Nephron progenitor cell (in vitro differentiated cells): ENCODE data around the gene AP4B1.

Source experiments
- DNase-seq: peaks from one replicate; pipeline ENCODE4 v3.0.0; 2021
- H3K27ac Mint-ChIP-seq: 2 replicates; pipeline ENCODE4 v1.8.0; 2021; ENCODE audit warnings: mild to moderate bottlenecking, moderate library complexity, mixed read lengths
- H3K27me3 Mint-ChIP-seq: 2 replicates; pipeline ENCODE4 v1.8.0; 2021; ENCODE audit warnings: mild to moderate bottlenecking, low read depth, mixed read lengths; ENCODE audit not compliant: poor library complexity
- H3K36me3 Mint-ChIP-seq: 2 replicates; pipeline ENCODE4 v1.8.0; 2021; ENCODE audit warnings: low read depth, mixed read lengths
- H3K4me1 Mint-ChIP-seq: 2 replicates; pipeline ENCODE4 v1.8.0; 2021; ENCODE audit warnings: mixed read lengths
- H3K4me3 Mint-ChIP-seq: 2 replicates; pipeline ENCODE4 v1.8.0; 2021; ENCODE audit warnings: mild to moderate bottlenecking, moderate library complexity, mixed read lengths
- H3K9me3 Mint-ChIP-seq: 2 replicates; pipeline ENCODE4 v1.8.0; 2021; ENCODE audit warnings: mild to moderate bottlenecking, moderate library complexity, mixed read lengths
- TF ChIP-seq, protein P1 (sequence below): fragments of 200-600 bp; sonication (generic); IDR thresholded peaks from 2 replicates; pipeline ENCODE4 v1.5.0; 2021; ENCODE audit warnings: antibody characterized with exemption

The AP4B1 gene

DNA sequence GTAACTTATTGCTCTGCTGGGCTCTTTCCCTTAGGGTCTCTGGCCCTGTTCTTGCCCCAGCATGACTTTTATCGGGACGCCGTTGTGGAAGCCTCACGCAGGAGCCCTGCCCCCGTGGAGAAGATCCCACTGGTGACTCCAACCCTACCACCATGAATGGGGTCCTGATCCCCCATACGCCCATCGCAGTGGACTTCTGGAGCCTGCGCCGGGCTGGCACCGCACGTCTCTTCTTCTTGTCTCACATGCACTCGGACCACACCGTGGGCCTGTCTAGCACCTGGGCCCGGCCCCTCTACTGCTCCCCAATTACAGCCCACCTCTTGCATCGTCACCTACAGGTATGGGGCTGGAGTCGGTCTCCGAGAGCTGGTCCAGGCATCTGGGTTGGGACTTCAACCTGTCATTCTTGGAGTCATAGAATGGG, 849 bp upstream of the AP4B1 start:
- H3K27me3 Mint-ChIP-seq: peaks cover 3% of the 10 kb centered on the region
- DNase-seq: peak; percentile 30
- peaks cover 25% of the 10 kb centered on the region for H3K36me3 Mint-ChIP-seq
- peak overlapping the region; percentile 99 for H3K4me3 Mint-ChIP-seq
- H3K9me3 Mint-ChIP-seq: no peaks in the 10 kb centered on the region
- H3K27ac Mint-ChIP-seq: peak overlapping the region; percentile 84
- TF ChIP-seq, protein P1, sequence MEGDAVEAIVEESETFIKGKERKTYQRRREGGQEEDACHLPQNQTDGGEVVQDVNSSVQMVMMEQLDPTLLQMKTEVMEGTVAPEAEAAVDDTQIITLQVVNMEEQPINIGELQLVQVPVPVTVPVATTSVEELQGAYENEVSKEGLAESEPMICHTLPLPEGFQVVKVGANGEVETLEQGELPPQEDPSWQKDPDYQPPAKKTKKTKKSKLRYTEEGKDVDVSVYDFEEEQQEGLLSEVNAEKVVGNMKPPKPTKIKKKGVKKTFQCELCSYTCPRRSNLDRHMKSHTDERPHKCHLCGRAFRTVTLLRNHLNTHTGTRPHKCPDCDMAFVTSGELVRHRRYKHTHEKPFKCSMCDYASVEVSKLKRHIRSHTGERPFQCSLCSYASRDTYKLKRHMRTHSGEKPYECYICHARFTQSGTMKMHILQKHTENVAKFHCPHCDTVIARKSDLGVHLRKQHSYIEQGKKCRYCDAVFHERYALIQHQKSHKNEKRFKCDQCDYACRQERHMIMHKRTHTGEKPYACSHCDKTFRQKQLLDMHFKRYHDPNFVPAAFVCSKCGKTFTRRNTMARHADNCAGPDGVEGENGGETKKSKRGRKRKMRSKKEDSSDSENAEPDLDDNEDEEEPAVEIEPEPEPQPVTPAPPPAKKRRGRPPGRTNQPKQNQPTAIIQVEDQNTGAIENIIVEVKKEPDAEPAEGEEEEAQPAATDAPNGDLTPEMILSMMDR: no peak
- H3K4me1 Mint-ChIP-seq: peaks cover 22% of the 10 kb centered on the region

DNA sequence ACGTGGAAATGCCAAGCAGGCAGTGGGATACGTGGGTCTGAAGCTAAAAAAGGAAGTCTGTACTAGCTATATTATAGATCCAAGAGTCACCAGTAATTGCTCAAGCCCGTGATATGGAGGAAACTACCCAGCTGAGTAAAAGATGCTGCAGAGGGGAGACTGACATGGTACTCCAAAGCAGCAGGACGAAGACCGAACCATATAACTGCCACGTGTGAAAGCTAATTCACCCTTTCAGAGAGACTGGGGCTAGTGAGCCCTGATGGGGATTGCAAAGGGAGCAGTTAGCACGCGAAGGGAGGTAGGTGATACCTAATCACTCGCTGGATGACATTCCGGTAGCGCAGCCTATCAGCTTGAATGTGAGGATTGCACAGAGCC, 316 bp downstream of the AP4B1 start:
- peaks cover 3% of the 10 kb centered on the region for H3K27me3 Mint-ChIP-seq
- TF ChIP-seq, protein P1: no peak
- H3K9me3 Mint-ChIP-seq: no peaks in the 10 kb centered on the region
- peaks cover 29% of the 10 kb centered on the region for H3K36me3 Mint-ChIP-seq
- no peak for DNase-seq
- peak overlapping the region; percentile 99 for H3K4me3 Mint-ChIP-seq
- peaks cover 22% of the 10 kb centered on the region for H3K4me1 Mint-ChIP-seq
- peak overlapping the region; percentile 98 for H3K27ac Mint-ChIP-seq

DNA sequence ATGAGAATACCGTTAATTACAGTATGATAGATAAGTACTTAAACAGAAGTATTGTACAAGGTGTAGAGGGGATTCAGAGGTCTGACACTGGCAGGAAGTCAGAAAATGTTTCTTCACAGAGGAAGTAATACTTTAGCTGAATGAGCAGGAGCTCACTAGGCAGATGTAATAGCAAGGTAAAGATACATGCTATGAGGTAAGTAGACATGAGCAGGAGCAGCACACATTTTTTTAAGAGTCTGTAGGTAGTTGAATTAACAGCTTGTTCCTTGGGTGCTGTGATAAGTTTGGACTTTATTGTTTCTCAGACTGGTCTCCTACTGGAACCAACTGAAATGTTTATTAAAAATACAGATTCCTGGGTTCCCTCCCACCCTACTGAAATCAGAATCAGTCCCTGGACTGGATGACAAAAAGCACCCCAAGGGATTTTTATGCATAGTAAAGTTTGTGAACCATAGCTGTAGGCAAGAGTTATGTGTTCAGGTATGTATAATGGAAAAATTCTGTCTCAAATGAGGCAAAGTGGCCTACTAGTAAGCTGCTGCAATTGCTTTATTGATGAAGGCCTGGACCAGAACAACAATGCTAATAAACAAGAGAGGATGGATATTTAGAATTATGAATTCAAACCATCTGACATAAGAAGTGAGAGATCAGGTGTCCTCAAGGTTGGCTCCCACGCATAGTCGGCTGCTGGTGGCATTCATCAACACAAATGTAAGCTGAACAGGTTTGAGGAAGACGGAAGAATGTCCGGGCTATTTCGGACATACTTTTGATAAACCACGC, 902 bp downstream of the AP4B1 start:
- Mint-ChIP-seq H3K27ac (peak overlapping the region; percentile 98), H3K4me1 (peaks cover 22% of the 10 kb centered on the region), H3K27me3 (peaks cover 3% of the 10 kb centered on the region), H3K4me3 (peak overlapping the region; percentile 99), H3K9me3 (no peaks in the 10 kb centered on the region), H3K36me3 (peaks cover 32% of the 10 kb centered on the region)
- TF ChIP-seq, protein P1: no peak
- DNase-seq: no peak

DNA sequence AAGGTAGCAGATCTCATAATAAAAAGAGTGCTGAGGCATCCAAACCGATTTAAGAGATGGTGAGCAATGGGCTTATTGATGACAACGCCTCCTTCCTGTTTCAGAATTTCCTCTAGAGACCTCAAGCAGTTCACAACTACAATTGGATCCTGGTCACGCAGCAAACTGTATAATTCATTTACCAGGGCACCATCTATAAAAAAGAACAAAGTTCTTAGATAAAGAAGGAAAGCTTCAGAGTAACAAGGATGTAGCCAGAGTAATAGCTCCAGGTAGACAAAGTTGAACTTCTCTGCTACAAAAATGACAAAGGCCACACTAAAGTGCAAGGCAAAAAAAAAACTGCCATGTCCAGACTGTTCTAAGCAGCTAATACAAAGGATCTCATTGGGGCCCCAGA, 3.4 kb downstream of the AP4B1 start:
- Mint-ChIP-seq H3K36me3 (peaks cover 39% of the 10 kb centered on the region), H3K4me1 (peaks cover 21% of the 10 kb centered on the region), H3K27me3 (peaks cover 3% of the 10 kb centered on the region), H3K9me3 (no peaks in the 10 kb centered on the region), H3K27ac (no peak overlapping the region), H3K4me3 (no peak overlapping the region)
- no peak for DNase-seq
- TF ChIP-seq, protein P1: no peak

DNA sequence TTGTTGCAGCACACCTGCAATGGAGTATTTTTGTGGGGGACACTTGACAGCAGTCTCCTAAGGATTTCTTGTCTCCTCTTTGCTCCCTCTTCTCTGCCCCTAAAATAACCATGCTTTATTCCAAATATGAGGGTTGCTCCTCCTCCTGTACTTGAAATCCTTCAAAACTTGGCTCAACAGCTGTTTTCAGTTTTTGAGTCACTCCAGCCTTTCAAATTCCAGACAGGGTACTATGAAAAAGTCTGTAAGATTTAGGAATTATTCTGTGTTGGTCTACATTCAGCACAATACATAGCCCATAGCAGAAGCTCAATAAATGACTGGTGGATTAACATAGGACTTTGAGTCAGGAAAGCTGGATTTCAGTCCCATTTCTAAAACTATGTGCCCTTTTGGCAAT, 5.5 kb downstream of the AP4B1 start:
- no peak for DNase-seq
- no peak overlapping the region for H3K4me3 Mint-ChIP-seq
- no peaks in the 10 kb centered on the region for H3K9me3 Mint-ChIP-seq
- H3K27ac Mint-ChIP-seq: no peak overlapping the region
- peaks cover 51% of the 10 kb centered on the region for H3K36me3 Mint-ChIP-seq
- TF ChIP-seq, protein P1: no peak
- peaks cover 3% of the 10 kb centered on the region for H3K27me3 Mint-ChIP-seq
- peaks cover 11% of the 10 kb centered on the region for H3K4me1 Mint-ChIP-seq
